Sigmoid colon (tissue), 4 donors: ENCODE measurements around the gene ERCC5.

Source experiments
- CTCF ChIP-seq, 4 experiments: fragments of 450-650 bp in 3 of 4; fragments of 200-600 bp in 1 of 4; IDR thresholded peaks; one replicate each; pipeline ENCODE4 v1.5.1; 2016 to 2019; ENCODE audit warnings: antibody characterized with exemption in 4 of 4, mild to moderate bottlenecking in 3 of 4, moderate library complexity in 2 of 4
- EP300 ChIP-seq, 4 donors: sonication (generic); formaldehyde crosslinking; IDR thresholded peaks; one replicate each; pipeline ENCODE4 v1.6.1; 2017; ENCODE audit warnings: antibody characterized with exemption in 4 of 4
- POLR2A ChIP-seq, 2 donors: fragments of 450-650 bp; IDR thresholded peaks; one replicate each; pipeline ENCODE4 v1.6.1; 2016; ENCODE audit warnings: antibody characterized with exemption in 2 of 2, mild to moderate bottlenecking in 2 of 2, moderate library complexity in 2 of 2

- TF ChIP-seq POLR2A (IDR thresholded peaks at IDR 0.05) (no peak), CTCF (IDR thresholded peaks at IDR 0.05) (no peak), EP300 (IDR thresholded peaks at IDR 0.05) (no peak)
Observed at GRCh38 chr13:102863590-102863989, 17.8 kb downstream of the ERCC5 start.
